Measurements from ENCODE around the gene VPS13D.

The VPS13D gene

DNA sequence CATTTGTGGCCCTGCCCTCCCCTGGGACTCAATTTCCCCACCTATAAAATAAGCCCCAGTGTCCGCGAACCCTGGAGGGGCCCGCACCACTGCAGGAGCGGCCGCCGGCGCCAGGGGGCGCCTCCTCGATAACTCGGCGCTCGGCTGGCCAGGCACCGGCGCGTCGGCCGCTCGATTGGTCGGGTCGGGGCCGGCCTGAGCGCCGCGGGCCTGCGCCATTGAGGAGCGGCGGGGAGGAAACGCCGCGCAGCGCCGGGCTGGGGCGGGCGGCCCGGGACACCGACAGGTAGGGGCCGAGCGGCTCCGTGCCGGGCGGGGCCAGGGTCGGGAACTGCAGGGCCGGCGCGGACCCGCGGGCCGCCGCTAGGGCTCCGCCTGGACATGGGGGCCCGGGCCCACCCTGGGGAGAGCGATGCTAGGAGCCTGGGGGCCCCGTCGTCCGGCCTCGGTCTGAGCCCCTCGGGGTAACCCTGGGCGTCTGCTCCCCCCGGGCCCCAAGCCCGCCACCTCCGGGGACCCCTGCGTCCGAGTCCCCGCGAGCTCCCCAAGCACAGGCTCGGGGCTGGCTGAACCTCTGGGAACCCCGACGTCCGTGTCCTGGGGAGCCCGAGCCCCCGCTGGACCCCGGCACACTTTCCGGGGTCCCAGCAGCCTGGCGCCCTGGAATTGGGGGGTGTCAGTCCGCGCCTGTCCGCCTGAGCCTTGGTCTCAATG, at the start of gene VPS13D:
TSS of gene VPS13D (plus strand) at position 196 of the 714 bp plus-strand sequence. CDS start 4,237 bp downstream, outside the sequence.
- FAIRE-seq: no peak

GRCh38 chr1:12180315-12180714, 49.5 kb upstream of the VPS13D start:
- FAIRE-seq: no peak

DNA sequence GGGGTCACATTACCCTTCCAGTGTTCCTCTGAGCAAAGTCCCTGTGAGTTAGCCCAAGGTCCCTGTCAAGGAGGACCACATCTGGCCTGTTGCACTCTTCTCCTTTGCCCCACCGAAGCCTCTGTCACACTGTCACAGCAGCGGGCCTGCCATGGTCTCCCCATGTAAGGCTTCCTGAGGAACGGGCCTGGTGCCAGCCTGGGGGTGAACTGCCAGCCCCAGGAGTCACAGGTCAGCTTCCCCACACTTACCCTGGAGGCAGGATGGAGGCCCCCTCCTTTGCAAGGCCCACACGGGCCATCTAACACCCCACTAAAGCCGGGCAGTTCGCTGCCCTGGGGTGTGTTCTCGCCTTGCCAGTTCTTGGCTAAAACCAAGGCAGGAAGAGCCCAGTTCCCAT, 48.9 kb upstream of the VPS13D start:
- no peak for FAIRE-seq

DNA sequence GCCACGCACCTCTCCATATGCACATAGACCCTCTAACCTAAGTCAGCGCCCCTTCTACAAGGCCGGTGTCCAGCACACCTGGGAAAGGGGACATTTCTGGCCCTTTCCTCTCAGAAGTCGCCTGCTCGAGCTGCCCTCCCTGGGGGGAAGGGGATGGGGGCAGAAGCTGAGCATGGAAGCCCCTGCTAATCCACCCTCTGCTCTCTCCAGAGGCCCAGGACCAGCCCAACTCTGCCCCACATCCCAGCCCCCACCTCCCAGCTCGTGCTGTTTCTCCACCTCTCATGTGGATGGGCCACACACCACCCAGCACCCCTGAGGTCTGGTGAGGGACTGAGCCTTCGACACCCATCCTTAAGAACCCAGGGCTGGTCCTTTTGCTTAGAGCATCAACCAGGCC, 48.3 kb upstream of the VPS13D start:
- FAIRE-seq: no peak

GRCh38 chr1:12182410-12182984, 47.3 kb upstream of the VPS13D start:
- FAIRE-seq: no peak

GRCh38 chr1:12183095-12183794, 46.6 kb upstream of the VPS13D start:
- no peak for FAIRE-seq

DNA sequence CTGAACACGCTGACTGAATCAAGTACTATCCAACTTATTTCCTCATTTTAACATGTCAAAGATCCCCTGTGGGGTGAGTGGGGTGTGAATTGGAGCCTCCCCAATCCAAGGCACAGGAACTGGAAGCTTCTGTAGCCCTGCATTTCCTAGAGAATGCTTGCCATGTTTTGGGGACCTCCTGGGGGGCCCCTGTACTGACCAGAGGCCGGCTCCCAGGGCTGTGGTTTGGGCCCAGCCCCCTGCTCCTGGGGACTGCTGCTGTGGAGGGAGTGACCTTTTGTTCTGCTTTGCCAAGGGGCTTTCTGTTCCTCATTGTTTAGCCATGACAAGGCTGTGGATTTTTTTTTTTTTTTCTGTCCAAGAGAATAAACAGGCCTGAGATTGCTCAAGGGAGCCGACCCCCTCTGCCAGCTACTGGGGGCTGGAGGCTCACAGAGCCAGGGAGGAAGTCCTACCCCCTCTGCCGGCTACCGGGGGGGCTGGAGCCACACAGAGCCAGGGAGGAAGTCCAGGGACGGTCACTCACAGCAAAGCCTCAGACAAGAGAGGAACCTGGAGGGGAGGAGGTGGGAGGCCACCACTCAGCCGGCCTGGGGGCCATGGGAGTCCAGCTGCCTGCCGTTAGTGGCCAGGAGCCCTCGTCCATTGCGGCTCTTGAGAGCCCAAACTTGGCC, 45.7 kb upstream of the VPS13D start:
- no peak for FAIRE-seq

DNA sequence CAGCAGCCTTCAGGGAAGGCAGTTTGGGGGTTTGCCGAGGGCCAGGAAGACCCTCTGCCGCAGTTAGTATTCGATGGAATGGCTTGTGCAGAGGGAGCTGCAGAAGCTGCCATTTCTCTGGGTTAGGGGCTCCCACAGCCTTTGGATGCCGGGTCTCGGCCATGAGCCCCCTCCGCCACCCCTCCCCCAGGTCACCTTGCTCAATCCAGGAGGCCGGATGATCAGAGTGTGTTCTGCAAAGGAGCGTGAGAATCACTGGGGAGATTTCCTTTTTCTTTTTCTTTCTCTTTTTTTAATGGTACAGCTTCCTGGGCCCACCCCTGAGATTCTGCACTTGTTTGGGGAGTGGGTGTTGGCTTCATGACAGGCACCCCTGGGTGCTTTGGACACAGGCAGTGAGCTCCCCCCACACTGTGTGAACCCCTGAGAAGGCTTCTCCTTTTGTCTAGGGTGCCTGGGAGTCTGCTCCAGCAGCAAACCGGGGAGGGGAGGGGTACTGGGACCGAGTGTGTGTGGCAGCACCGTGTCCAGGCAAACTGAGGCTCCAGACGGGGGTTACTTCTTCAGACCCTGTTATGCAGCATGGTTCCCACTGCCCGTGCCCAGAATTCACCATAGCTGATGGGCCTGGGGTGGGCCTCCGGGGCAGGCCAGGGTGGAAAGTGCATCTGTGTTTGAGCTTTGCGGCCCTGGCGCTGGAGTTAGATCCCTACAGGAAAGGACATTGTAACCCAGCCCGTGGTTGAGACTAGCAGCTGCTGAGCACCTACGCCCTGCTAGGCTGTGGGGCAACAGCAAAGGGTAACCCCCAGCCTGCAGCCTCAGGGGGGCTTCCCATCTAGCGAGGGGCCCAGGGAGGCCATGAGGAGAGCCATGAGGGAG, 44.6 kb upstream of the VPS13D start:
- FAIRE-seq: no peak

- FAIRE-seq: no peak
Measured at GRCh38 chr1:12185918-12186678, 43.7 kb upstream of the VPS13D start.

- no peak for FAIRE-seq
Measured at GRCh38 chr1:12186679-12186985, 43.2 kb upstream of the VPS13D start.

GRCh38 chr1:12188115-12188514, 41.7 kb upstream of the VPS13D start:
- FAIRE-seq: no peak

GRCh38 chr1:12188657-12189327, 41.0 kb upstream of the VPS13D start:
- no peak for FAIRE-seq

DNA sequence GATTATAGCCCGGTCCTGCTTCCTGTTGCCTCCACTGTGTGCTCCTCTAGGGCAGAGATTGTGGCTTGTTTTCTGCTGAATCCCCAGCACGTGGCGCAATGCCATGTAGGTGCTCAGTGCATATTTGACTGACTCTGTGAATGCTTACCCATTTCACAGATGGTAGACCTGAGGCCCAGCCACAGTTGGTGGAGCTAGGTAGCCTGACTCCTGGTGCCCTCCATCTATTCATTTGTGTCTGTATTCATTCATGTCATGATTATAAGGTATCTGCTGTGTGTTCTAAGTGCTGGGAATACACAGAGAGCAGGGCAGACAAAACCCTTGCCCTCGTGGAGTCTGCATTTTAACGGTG, 40.5 kb upstream of the VPS13D start:
- no peak for FAIRE-seq

DNA sequence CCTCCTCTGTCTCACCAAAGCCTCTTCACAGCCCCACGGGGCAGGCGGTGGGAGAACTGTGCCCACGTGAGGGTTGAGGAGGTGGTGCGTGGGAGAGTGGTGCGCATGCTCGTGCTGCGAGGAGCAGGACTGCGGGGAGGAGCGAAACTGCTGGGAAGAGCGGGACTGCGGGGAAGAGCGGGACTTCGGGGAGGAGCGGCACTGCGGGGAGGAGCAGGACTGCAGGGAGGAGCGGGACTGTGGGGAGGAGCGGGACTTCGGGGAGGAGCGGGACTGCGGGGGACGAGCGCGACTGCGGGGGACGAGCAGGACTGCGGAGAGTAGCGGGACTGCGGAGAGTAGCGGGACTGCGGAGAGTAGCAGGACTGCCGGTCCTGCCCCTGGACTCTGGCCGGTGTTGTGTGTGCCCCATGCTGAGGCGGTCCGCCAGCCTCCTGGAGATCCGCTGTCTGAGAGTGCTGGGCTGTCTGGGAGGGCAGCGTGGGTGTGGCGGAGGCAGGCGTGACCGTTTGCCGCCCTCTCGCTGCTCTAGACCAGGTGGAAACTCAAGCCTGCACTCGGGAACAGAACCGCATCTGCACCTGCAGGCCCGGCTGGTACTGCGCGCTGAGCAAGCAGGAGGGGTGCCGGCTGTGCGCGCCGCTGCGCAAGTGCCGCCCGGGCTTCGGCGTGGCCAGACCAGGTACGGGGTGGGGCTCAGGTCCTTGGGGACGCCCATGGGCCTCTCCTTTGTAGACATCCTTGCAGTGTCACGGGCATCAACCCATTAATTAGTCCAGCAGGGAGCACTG, 38.4 kb upstream of the VPS13D start:
- no peak for FAIRE-seq

DNA sequence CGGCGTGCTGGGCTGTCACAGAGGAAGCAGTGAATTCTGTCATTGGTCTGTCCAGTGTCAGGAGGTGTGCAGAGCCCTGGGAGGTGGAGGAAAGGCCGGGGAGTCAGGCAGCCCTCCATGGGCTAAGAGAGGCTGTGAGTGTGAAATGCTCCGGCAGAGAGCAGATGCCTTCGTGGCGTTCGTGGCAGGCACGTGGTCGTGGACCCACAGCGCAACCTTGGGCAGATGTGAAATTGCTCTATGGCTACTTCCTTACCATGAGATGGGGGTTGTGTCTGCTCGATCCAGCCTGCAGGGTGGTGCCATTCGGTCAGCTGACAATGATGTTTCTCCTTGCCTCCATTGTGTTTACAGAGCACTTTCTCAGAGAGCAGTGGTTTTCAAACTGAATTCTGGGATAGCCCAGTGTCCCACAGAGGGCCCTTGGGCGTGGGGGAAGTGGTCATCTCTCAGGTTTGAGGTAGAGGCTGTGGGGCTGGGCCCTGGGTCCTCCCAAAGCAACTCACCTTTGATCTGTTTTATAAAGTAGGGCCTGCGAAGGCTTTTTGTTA, 35.1 kb upstream of the VPS13D start:
- no peak for FAIRE-seq

GRCh38 chr1:12195416-12195815, 34.4 kb upstream of the VPS13D start:
- FAIRE-seq: no peak

GRCh38 chr1:12196641-12197482, 33.0 kb upstream of the VPS13D start:
- no peak for FAIRE-seq

- no peak for FAIRE-seq
Measured at GRCh38 chr1:12197483-12197880, 32.3 kb upstream of the VPS13D start.

DNA sequence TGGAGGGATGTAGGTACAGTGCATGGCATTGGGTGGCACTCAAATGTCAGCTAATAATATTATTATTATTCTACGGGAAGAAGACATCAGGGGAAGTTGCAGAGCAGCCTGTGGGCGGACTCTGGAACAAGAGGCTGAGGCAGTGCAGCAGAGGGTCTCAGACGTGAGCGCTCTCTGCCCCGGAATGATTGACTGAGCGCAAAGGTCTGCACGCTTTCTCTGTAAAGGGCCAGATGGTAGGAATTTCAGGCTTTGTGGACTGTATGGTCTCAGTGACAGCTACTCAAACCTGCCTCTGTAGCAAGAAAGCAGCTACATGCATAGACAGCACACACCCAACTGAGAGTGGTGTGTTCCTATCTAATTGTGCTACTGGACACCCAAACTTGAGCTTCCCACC, 29.6 kb upstream of the VPS13D start:
- no peak for FAIRE-seq
